HG03025 (cell line): ENCODE results near the gene FNDC3B.

Experiments
- ATAC-seq: cut with Tn5 transposase; IDR thresholded peaks from one replicate; pipeline ENCODE4 v1.9.1; 2021; ENCODE audit warnings: mild to moderate bottlenecking, moderate library complexity; ENCODE audit not compliant: unreplicated experiment, low FRiP score

Gene FNDC3B

GRCh38 chr3:172161959-172162358 is 122.6 kb downstream of the FNDC3B start:
- ATAC-seq, result no peak

GRCh38 chr3:172163320-172163719 is 123.9 kb downstream of the FNDC3B start:
- ATAC-seq, result no peak

- ATAC-seq, result no peak
These were observed 125.4 kb downstream of the FNDC3B start for GRCh38 chr3:172164620-172165362.

- no peak for ATAC-seq
These were observed 126.9 kb downstream of the FNDC3B start for GRCh38 chr3:172166261-172166660.

- ATAC-seq, result no peak
These were observed 127.5 kb downstream of the FNDC3B start for GRCh38 chr3:172166890-172167289.

GRCh38 chr3:172167892-172168648 is 128.7 kb downstream of the FNDC3B start:
- ATAC-seq, result no peak

GRCh38 chr3:172170073-172170709 is 130.8 kb downstream of the FNDC3B start:
- ATAC-seq, result no peak

- no peak for ATAC-seq
These were observed 131.5 kb downstream of the FNDC3B start for GRCh38 chr3:172170841-172171240.

- no peak for ATAC-seq
These were observed 132.2 kb downstream of the FNDC3B start for GRCh38 chr3:172171396-172172075.

GRCh38 chr3:172173316-172174254 is 134.2 kb downstream of the FNDC3B start:
- ATAC-seq, result no peak

- ATAC-seq, result no peak
These were observed 135.3 kb downstream of the FNDC3B start for GRCh38 chr3:172174513-172175253.

- no peak for ATAC-seq
These were observed 135.8 kb downstream of the FNDC3B start for GRCh38 chr3:172175254-172175599.

- no peak for ATAC-seq
These were observed 136.8 kb downstream of the FNDC3B start for GRCh38 chr3:172176061-172176770.

GRCh38 chr3:172177046-172177445 is 137.7 kb downstream of the FNDC3B start:
- ATAC-seq, result no peak

GRCh38 chr3:172177803-172178316 is 138.5 kb downstream of the FNDC3B start:
- ATAC-seq, result no peak

GRCh38 chr3:172179680-172180399 is 140.5 kb downstream of the FNDC3B start:
- ATAC-seq, result no peak

GRCh38 chr3:172180473-172180872 is 141.1 kb downstream of the FNDC3B start:
- no peak for ATAC-seq
